Activated CD4-positive, alpha-beta T cell treated with anti-CD3 and anti-CD28 coated beads, Interleukin-10, Interleukin-2, amounts not matched to agents 100 ng/mL and 50 ng/mL, durations not matched to agents 16 hours and 8 hours (primary cell): ENCODE data around the gene GABRG3.

Experiments
- DNase-seq: peaks from one replicate; pipeline ENCODE4 v3.0.0-alpha.2; 2020

GABRG3 gene

GRCh38 chr15:27196691-27197090 lies 225.7 kb downstream of the GABRG3 start:
- no peak for DNase-seq

DNA sequence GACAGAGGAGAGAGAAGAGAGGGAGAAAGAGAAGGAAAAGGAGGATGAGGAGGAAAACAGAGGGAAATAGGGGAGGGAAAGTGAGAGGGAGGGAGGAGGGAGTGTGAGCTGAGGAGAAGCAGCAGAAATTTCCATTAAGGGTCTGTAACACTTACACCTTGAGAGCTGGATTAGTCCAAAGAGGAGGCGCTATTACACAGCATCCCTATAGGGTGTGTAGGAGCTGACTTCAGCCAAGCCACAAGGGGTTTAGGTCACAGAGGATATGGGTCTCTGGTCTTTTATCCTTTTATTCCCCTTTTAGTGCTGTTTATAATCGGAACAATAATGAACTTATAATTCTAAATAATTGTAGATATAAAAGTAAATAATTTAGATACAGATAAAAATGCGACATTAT lies 230.4 kb downstream of the GABRG3 start:
- no peak for DNase-seq

DNA sequence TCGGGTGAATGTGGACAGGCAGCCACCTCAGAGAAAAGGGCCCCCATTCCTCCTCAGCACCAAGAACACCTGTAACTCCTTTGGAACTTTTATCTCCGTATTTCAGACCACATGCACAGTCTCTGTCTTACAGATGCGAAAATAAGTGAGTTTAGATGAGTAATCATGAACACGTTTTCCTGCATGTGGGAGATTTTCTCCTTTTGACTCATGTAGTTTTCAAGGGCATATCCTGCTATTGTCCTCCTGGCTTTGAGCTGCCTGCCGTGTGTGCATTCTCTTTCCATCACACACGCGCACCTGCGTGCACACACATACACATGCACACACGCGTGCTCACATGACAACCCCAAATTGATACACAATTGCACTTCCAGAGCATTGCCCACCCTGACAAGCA lies 239.2 kb downstream of the GABRG3 start:
- DNase-seq: no peak

- no peak for DNase-seq
Measured at GRCh38 chr15:27214032-27214431, 243.1 kb downstream of the GABRG3 start.

DNA sequence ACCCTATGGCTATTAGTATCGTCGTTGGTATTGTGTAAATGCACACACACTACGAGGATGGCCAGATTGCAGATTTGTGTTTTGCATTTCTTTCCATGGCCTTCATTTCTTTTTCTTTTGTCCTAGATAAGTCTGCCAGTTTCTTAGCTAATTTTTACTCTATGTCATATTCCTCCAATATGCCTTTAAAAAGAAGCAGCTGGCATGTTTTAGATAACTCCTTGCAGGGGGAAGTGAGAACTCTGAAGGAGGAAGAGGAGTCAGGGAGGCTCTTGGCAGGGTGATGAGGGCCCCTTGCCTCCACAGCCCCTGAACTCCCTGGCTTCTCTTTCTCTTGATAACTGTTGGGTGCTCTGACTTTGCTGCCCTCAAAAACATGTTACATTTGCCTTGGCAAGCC lies 244.0 kb downstream of the GABRG3 start:
- DNase-seq: no peak

GRCh38 chr15:27218426-27218825 lies 247.4 kb downstream of the GABRG3 start:
- no peak for DNase-seq

DNA sequence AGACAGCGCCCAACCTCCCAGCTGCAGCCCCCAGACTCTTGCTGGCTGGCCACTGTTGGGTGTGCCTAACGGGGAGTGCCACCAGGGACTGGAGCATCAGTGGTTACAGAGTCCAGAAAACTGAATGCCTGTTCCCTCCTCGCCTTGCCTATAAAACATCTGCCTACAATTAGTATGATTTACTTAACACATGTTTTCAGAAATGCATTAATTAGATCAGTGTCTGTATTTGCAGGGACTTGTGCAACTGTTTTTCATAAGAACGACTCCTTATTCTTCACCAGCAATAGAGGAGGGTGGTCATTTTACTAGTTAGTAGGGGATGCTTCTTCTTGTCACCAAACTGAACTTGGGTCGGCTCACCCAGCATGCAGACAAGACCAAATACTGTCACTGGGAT lies 248.7 kb downstream of the GABRG3 start:
- DNase-seq: no peak

- DNase-seq: no peak
Measured at GRCh38 chr15:27220199-27220598, 249.2 kb downstream of the GABRG3 start.

DNA sequence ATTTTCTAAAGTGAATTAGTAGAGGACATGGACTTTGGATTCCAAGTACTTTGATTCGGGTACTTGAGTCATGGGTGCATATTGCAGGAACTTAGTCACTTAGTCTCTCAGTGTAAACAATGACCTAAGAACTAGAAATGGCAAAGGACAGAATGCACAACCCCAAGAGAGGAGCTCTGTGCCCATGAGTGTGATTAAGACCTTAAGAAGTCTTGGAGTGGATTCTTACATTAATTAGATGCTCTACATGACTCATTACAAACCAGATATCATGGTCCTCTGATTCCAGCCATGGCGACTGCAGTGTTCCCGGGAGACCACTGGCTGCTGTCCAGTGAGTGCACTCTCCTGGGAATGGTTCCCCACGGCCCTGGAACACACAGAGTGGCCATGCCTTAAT lies 251.5 kb downstream of the GABRG3 start:
- DNase-seq: no peak

GRCh38 chr15:27223179-27223578 lies 252.2 kb downstream of the GABRG3 start:
- no peak for DNase-seq

DNA sequence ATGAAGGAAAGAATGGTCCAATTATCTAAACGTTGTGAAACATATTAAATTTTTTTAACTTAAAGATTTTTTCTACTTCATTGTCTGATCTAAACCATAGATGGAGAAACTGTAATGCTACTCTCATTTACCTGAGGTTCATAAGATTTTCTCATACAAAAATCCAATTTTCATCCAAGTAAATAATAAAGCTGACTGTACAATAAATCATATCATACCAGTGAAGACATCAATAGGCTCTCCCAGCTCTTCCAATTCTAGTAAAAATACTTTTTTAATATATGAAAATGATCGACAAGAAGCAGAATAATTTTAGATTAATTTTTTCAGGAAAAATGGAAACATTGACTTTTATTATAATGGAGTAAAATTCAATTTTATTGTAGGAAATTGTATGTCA lies 260.8 kb downstream of the GABRG3 start:
- DNase-seq: no peak

DNA sequence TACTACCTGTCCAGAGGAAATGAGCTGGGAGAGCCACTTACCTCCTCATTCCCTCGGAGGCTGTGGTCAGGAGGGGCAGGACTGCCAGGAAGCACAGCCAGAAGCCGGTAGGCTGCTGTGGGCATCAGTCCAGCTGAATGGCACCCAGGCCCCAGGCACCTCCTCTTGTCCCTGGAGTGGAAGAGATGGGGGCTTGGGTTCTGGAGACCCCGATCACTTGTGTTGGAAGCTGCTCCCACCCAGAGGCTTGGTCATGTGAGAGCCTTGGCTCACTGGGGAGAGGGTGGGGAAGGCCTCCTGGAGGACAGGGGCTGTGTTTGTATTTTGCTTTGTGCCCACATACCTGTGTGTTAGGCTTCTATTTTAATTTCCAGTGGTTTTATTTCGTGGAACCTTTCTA lies 261.9 kb downstream of the GABRG3 start:
- DNase-seq: no peak

DNA sequence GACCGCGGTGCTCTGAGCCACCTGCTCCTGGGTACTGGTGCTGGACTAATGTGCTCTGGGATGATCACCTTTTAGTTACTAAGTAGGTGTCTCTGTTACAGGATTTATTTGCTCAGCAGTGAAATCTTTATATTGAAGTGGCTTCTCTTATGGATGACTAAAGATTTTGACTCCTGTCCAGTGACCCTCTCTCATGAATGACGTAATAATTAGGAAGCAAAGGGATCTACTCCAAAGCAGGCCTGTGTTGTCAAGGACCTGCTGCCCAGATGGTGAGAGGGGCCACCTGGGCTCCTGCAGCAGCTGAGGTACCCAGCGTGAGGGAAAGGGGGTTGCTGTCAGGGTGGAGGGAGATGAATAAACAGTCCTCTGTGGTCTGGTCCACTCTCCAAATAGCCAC lies 263.6 kb downstream of the GABRG3 start:
- DNase-seq: no peak

- DNase-seq: no peak
Measured at GRCh38 chr15:27235161-27235560, 264.2 kb downstream of the GABRG3 start.

GRCh38 chr15:27235681-27236080 lies 264.7 kb downstream of the GABRG3 start:
- DNase-seq: no peak

DNA sequence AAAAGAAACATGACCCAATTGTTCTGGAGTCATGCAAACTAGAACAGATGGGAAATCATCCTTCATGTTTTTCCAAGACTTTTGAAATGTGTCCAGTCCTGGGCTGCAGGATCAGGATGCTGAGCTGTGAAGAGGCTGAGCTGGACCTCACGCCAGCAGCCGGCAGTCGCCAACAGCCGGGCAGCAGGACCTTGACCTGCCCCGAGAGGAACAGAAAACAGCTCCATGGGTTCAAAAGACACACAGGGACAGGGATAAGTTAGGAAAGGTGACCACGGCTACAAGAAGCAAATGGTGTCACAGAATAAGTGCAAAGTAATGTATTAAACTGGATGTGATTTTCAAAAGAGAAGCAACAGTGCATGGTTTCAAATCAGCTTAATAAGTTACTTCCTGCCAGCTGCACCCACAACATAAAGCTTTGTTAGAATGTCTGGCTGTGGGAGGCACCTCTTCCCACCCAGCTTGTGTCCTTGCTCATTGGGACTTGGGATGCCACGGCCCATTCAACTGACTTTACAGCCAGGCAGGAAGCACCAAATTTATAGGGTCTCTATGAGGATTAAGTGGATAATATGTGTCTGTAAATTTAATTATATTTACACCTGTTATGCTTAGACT lies 266.4 kb downstream of the GABRG3 start:
- DNase-seq: no peak

GRCh38 chr15:27238209-27238608 lies 267.2 kb downstream of the GABRG3 start:
- DNase-seq: no peak

DNA sequence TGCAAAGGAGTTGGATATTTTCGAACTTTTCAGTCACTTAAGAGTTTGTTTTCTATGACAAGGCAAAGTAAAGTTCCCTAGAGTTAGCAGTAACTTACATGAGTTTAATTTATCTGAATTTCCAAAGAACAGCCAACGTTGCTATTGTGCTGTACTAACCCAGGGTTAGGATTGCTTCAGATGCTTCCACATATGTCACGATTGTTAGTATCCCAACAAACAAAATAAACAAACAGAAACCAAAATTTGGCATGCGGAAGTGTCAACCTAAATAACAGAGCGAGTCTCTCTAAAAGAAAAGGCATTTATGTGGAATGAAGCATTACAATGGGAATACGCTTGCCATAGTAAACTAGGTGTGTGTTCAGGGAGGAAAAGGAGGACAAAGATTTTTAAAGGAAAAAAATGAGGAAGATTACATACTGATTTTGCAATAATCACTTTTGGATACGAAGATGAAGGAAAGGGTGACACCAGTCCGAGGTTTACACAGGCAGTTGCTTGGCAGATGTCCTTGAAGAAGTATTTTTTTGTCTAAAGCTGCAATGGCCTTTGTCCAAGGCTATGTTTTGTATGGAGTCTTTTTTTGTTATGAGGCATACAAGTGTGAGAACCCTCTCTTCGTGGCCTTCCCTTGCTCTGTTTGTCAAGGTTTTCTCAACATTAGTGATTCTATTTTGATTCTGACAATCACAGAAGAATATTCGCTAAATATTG lies 267.9 kb downstream of the GABRG3 start:
- DNase-seq: no peak

DNA sequence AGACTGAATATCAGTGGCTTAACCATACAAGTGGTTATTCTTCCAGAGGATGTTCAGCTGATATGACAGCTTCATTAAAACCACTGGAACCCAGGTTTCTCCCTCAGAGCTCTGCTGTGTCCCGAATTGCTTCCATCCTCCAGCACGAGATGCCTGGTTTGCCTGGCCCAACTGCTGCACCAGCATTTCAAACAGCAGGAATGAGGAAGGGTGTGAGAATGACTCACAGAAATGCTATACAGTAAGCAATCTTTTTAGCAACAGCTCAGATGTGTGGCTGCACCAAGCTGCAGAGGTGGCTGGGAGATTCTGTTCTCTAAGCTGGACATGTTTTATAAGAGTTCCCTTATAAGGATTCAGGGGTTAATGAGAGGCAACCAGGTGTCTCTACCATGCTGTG lies 271.0 kb downstream of the GABRG3 start:
- DNase-seq: no peak

GRCh38 chr15:27244047-27244446 lies 273.1 kb downstream of the GABRG3 start:
- no peak for DNase-seq

DNA sequence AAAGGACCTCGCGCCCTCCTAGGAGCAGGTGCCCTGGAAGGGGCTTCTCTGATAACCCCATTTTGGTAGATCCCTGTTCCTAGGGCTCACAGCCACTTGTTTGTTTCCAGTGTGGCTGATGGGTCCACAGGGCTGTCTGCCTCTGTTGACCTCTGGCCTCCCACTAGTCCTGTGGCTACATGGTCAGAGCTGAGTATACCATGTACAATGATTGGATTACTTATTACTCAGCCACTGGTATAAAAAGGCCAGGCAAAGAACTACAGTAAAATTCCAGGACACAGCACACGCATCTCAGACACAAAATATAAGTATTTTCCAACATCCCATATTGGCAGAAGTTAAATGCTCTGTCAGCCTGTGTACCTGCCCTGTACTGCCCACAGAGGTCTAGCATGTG lies 277.3 kb downstream of the GABRG3 start:
- DNase-seq: no peak

- no peak for DNase-seq
Measured at GRCh38 chr15:27249046-27249759, 278.2 kb downstream of the GABRG3 start.

DNA sequence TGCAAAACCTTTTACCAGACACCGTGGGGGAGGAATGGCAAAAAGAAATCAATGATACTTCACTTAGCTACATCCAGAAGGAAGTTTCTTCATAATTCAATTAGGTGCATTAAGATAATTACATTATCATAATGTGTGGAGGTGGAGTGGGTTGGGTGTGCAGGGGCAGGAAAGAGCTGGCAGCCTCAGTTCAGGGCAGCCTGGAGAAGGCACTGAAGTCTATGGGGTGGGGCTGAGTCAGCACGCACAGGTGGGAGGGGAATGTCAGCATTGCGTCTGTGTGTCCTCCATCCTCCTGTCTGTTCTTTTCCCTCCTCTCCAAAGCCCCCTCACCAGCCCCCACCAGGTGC lies 278.8 kb downstream of the GABRG3 start:
- DNase-seq: no peak

GRCh38 chr15:27250223-27250622 lies 279.2 kb downstream of the GABRG3 start:
- DNase-seq: no peak

- DNase-seq: no peak
Measured at GRCh38 chr15:27254055-27254454, 283.1 kb downstream of the GABRG3 start.
